GM18868 (cell line): ENCODE results near the gene TENT5C.
A peak's percentile ranks its signal among the peaks of the same experiment; 100 is the strongest.

Experiments
- ATAC-seq: cut with Tn5 transposase; IDR thresholded peaks from one replicate; pipeline ENCODE4 v1.9.1; 2021; ENCODE audit warnings: mild to moderate bottlenecking, moderate library complexity; ENCODE audit not compliant: unreplicated experiment

The TENT5C gene

DNA sequence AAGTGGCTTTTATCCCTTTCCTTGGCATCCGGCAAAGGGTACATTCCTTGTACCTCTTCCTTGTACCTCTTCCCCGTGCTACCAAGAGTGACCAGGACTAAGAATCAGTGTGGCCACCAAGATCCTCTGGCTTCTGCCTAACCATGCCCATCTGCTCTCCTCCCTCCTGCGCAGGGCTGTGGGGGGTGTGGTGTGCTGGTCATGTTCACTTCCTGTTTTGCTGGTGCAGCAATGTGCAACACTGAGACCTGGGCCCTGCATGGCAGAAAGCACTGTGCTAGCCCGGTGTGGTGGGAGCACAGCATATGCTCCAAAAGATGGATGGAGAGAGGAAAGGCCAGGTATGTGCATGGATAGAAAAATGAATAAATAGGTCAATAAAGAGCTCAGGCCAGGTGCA, 33.3 kb upstream of the TENT5C start:
- ATAC-seq, result peak; percentile 74

DNA sequence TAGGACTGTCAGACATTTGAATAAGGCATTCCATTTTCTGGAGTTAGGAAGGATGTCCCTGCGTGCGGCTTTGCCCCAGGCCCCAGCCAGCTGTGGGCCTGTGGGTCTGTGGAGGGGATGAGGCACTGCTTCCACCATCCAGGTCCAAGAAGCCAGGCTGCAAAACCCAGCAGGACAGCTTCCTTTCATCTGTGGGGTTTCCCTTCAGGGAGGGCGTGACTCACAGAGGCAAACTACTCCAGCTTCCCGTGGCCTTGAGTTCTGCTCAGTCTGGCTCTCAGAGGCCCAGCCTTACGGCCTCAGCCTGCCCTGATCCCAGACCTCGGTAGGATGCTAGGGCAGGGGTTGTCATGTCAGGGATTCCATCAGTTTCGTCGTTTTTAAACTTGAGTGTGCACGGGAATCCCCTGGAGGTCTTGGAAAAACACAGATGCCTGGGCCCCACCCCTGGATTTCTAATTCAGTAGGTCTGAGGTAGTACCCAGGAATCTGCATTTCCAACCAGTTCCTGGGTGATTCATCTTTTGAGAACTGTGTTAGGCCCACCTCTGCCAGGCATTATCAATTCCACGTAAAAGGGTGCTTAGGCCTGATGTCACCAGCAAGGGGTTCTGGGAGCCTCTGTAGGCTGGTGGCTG, 32.3 kb upstream of the TENT5C start:
- no peak for ATAC-seq

GRCh38 chr1:117574161-117574835, 31.6 kb upstream of the TENT5C start:
- ATAC-seq, result no peak

- no peak for ATAC-seq
Observed at GRCh38 chr1:117575586-117576225, 30.1 kb upstream of the TENT5C start.

GRCh38 chr1:117576236-117576635, 29.6 kb upstream of the TENT5C start:
- no peak for ATAC-seq

- ATAC-seq, result no peak
Observed at GRCh38 chr1:117577191-117577885, 28.5 kb upstream of the TENT5C start.

- ATAC-seq, result no peak
Observed at GRCh38 chr1:117578466-117578865, 27.4 kb upstream of the TENT5C start.

GRCh38 chr1:117579221-117579906, 26.5 kb upstream of the TENT5C start:
- no peak for ATAC-seq

DNA sequence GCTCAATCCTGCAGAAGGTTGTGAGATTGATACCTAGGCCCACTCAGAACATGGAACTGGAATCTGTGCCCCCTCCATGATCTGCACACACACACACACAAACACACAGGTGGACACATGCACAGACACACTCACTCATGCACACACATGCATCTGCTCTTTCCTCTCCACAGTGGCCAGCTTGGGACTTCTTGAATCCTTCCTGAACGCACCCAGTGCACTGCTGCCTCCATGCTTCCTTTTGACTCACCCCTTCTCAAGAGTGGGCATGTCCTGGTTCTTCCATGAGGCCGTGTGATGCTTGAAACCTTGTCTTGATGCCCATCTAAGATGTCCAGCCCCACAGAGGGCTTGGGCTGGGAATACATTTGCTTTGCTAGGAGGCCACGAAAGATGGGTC, 25.4 kb upstream of the TENT5C start:
- no peak for ATAC-seq

GRCh38 chr1:117580882-117581281, 25.0 kb upstream of the TENT5C start:
- no peak for ATAC-seq

DNA sequence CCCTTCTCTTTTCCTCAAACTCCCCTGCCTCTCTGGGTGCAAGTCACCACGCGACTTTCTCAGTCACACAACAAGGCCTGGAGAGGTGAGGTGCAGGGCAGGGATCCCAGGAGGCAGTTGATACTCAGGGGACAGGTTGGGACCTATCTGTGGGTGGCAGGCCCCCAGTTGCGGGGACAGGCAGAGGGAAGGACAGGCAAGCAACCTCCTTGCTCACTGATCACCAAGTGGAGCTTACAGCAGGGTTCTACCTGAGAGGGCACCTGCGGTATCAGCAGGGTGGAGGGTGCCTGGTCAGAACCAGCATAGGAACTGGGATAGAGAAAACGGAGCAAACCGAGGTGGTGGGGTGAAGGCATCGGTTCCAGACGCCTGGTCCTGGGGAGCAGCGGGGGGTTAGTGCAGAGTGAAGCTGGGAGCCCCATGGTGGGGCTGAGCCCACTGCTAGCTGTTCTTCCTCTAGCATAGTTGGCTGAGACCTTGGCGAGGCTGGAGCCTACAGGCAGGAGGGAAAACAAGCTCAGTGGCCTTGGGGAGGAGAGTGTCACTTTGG, 24.4 kb upstream of the TENT5C start:
- ATAC-seq, result no peak

DNA sequence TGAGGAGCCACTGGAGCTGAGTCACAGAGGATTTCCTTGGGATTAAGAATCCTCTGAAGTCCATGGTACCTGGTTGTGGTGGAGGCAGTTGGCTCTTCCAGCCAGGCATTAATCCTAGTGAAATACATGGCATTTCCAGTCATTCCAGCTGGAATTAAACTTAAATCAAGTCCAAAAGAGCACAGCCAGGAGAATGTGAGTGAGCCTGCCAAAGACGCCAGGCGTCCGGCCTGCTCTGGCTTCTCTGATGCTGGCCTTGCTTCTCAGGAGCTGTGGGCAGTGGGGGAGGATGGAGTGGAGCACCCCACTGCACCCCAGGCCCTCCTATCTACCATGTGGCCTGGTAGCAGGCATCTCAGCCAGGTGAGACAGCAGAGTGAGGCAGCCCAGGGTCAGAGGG, 23.4 kb upstream of the TENT5C start:
- ATAC-seq, result no peak

DNA sequence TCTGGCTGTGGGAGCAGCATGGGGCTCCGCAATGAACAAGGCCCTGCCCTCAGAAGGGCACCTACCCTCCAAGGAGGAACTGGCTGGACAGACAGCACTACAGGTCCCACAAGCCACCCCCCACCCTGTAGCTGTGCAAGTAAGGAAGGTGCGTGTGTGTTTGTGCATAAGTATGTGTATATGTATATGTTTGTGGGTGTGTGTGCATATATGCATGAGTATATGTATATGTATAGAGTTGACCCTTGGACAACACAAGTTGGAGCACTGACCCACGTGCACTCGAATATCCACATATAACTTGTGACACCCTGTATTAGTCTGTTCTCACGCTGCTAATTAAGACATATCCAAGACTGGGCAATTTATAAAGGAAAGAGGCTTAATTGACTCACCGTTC, 22.6 kb upstream of the TENT5C start:
- no peak for ATAC-seq

- ATAC-seq, result no peak
Observed at GRCh38 chr1:117584181-117584580, 21.7 kb upstream of the TENT5C start.

DNA sequence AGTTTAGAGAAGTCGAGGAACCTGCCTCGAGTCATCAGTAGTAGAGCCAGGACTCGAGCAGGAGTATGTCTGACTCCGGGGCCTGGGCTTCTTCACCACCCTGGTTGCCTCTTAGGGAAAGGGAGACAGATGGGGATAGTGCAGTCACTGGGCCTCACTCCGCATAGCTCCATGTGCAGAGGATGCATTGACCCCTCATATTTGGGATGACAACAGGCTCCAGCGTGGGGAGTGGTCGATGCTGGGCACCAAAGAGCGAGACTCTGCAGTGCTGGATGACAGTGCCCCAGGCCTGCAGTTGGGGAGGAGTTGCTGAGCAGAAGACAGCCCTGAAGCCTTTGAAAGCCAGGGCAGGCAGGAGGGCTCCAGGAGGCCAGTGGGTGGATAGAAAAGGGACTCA, 20.8 kb upstream of the TENT5C start:
- no peak for ATAC-seq

- ATAC-seq, result no peak
Observed at GRCh38 chr1:117586337-117586736, 19.5 kb upstream of the TENT5C start.

DNA sequence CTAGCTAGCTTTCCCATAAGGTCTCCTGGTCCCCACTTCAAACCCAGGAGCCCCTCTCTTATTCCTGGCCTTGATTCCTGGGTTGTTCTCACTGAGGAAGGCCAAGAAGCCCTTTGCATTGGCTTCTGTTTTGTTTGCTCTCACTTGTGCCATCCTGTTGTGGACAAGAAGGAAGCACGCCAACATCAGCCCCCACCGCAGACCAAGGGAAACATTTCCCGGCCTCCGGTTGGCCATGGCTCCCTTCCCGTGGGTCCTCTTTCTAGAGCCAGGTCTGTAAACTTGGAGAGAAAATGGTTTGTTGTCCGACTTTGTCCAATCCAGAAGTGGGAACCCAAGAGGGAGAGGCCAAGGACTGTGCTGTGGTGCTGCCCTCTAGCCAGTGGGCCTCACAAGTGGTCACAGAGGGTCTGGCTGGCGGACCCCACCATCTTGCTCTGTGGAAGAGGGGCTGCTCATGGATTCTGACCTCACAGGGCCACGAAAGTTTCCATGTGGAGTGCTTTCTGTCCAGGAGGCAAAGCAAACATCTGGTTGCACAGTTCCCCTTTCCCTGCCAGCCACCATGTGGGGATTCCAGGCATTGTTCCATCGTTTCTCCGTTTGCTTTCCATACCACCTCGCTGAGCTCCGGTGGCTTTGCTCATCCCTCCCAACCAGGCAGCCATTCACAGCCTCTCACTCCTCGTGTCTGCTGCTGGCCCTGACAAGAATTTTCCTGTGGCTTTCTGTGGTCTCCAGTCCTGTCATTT, 18.9 kb upstream of the TENT5C start:
- no peak for ATAC-seq

DNA sequence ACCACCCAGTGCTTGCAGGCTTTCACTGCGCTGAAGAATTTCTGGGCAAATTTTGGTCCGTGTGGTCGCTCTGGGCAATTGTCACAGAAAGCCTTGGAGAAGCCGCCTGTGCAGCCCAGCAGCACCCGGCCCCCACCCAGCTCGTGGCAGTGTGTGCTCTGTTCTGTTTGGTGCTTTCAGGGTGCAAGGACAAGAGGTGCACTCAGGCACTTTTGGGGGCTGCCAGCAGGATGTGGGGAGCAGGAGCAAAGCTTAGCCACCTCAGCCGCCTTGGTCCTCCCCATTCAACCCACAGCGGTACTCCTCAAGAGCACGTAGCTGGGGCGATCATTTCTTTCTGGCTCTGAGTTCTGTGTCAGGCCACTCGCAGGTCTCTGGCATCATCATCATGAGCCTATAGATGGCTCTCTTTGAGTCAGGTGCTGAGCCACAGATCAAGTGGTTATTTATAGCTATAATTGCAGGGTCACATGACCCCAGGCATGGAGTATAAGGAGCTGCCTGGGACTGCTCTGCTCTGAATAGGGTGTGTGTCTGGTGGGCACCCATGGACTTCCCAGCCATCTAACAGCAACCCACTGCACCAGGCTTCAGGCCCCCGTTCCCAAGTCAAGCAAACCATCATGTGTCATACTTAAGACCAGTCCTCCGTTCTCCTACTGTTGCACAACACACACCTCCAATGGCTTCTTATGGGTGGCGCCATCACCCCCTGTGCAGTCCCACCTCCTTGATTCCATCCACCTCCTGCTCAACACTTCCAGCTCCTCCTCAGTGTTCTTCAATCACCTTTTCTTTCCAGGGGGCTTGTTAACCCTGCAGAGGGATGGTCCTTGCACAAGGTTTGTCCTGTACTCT, 18.1 kb upstream of the TENT5C start:
- ATAC-seq, result no peak

GRCh38 chr1:117589544-117589943, 16.3 kb upstream of the TENT5C start:
- no peak for ATAC-seq
